ENCODE results near the gene SLC24A2.

- TF ChIP-seq POLR2A (IDR thresholded peaks at IDR 0.05), result no peak
- no peak for TF ChIP-seq CTCF (IDR thresholded peaks at IDR 0.05 in 8 of 11, conservative IDR thresholded peaks at IDR 0.05 in 3 of 11)
- no peak for TF ChIP-seq POLR2AphosphoS5 (IDR thresholded peaks at IDR 0.05)
Measured at GRCh38 chr9:19754921-19755320, 33.9 kb downstream of the SLC24A2 start.
